NCI-H2171 treated with DMSO at 0.1 percent for 48 hours (cell line): ENCODE results near the gene ZPLD1.

ENCODE experiments used
- DNase-seq: peaks from one replicate; lab custom pipeline; 2025; lab: John Stamatoyannopoulos, UW

ZPLD1 gene

DNA sequence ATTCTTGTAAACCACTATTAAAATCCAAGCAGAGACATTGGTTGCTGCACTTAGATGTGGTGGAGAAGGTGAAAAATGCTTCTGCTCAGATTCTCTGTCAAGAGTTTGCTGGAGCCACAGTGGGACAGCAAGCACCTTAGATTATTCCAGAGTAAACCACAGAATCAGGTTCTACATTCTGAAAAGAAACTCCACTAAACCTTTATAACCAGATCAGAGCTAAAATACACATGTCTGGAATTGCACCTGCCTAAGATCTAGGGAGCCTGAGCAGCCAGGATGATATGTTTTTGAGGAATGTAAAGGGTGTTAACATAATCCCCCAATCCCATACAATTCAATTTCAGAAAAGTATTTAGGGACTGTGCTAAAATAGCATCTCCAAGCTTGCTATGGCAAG is at the start of gene ZPLD1:
ZPLD1 (plus strand) TSS at position 301 of the 400 bp plus-strand sequence. CDS start 3,473 bp downstream, outside the sequence.
- DNase-seq, result no peak

DNA sequence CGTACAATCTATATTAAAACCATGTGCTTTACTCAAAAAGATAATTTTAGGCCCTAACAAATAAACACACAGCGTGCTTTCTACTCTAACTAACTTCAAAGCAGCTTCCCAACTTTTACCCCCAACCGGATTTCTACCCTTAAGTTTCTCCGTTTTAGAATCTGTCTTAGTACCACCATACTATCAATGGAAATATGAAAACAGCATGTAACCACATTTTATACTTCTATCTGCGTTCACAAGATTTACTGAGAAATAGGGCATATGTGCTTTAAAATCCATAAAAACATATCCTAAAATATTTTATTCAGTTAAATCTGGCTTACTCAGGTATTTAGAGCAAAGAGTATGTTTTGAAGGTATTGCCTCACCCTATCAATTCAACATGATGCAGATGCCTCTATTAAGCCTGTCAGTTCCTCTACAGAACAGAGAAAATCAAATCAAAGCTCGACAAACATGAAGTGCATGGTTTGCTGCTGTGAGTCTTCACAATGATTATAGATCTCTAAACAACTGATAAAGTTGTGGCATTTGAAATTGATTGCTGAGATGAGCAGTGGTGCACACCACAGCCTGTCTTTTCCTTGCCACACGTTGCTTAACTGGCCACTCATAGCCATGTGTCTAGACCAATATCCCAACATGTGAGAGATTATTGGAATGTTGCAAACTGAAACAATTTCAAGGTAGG is 44.5 kb upstream of the ZPLD1 start:
- DNase-seq, result no peak

DNA sequence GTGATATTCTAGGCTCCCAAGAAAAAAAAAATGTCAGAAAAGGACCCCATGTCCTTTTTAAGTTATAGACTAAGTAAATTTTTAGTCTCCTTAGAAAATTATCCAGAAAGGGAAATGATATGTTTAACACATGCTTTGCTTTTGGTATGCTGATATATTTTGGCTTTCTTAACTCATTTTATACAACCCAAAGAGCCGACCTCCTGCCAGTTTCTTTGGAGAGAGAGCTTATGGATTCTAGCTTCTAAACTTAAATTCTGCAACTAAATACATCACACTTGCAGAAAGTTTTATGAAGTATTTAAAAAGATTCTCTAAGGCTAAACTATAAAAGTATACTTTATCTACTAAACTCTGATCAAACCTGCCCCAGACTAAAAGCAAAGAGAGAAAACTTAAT is 43.9 kb upstream of the ZPLD1 start:
- DNase-seq, result no peak

DNA sequence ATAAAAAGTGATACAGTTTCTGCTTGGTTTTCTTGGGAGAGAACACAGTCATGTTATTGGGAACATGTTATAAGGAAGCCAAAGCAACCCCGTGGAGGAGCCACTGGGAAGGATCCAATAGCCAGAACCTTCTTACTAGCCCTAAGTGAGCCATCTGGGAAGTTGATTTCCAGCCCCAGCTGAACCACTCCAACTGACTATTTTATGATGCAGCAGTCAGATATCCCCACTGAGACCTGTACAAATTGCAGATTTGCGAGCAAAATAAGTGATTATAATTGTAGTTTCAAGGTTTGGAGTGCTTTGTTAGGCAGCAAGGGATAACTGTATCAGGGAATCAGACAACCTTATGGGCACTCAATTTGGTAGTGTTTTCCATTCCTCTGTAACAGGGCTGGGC is 43.3 kb upstream of the ZPLD1 start:
- no peak for DNase-seq

DNA sequence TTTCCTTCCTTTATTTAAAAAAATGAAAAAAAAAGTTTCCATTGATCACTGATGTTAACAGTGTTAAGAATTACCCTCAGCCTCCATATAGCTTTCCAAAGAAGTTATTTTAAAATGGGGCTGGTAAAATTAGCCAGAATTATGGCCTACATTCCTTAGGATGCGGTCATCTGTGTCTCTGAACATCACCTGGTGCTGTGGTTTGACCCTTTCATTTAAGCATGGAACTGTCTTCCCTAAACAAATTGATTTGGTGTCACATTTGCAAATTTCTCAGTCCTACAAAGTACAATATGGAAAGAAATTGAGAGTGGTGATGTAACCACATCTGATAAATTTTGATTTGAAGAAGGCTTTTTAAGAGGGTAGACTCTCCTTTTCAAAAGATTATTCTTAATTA is 40.3 kb upstream of the ZPLD1 start:
- no peak for DNase-seq

DNA sequence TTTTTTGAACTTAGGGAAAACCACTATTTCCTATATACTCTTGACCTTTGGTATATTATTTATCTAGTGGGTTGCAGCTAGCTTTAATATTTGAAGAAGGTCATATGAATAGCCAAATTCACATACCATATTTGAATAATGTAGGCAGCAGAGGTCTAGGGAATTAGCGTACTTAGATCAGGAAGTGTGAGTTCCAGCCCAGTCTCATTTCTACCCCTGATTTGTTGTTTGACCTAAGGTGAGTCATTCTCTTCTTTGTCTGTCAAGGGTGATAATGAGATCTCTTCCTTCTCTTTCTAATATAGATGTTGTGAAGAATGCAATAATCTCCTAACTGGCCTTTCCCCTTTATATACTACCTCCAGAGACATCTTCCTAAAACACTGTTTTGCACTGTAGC is 36.6 kb upstream of the ZPLD1 start:
- DNase-seq, result no peak

DNA sequence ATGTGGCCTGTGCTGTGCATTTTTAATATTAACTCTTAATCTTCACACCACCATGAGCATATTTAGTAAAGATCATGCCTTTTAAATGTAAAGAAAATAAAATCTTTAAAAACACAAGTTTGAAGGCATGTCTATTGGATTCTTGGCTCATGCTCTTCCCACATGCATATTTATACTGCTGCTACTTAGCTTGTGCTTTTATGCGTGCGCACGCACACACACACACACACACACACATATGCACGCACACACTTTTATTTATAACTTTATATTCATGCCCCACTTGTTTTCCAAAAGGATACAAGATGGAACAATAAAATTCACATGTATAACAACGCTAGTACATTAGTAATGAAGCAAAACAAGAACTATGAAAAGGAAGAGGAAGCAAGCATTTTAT is 36.1 kb upstream of the ZPLD1 start:
- DNase-seq, result no peak

DNA sequence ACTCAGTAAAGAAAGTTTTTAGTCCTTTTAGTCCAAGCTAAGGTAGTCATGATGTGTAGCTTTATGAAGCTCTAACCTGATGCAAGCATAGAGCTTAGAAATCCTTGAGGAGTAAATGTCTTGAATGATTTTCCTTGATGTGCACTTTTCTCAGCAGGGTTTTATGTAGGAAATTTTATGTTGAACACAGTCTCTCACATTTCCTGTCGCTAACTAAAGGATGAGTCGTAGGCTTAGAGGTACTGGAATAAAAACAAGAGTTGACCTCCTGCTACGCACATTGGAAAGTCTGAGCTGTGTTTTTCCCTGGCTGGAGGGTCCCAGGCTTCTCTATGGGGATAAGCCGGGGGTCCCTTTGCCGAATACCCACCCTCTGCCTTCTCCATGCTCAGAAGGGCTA is 34.7 kb upstream of the ZPLD1 start:
- no peak for DNase-seq

DNA sequence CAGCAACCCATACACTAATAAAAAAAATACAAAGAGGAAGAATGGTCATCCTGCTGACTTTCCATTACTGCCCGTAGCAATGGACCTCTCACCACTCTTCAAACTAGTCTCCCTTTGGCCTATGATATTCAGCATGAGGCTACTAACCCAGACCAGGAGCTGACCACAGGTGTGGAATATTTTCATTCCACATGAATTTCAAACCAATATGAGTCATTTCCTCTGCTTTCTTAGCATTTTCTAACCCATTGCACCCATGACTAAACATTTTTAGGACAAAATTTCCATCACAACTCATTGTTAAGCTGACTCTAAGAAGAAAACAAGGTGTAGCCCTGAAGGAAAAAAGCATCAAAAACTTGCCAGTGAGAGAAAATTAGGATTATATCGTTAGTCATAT is 34.0 kb upstream of the ZPLD1 start:
- no peak for DNase-seq

DNA sequence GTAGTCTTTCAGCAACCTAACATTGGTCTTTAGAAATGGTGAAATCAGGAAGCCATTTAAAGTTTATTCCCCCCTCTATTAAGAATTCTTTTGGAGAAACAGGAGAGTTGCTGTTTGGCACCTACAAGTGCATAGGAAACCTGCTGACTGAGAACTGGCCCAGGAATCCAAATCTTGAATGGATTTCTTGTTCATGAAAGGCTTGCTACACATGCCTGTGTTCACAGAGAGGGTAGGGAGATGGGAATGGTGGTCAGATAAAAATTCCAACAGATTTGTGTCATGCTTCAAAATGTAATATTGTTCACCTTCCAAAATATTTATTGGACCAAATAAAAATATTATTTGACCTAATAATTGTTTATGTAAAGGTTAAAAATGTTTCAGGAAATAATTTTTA is 24.2 kb upstream of the ZPLD1 start:
- DNase-seq, result no peak

DNA sequence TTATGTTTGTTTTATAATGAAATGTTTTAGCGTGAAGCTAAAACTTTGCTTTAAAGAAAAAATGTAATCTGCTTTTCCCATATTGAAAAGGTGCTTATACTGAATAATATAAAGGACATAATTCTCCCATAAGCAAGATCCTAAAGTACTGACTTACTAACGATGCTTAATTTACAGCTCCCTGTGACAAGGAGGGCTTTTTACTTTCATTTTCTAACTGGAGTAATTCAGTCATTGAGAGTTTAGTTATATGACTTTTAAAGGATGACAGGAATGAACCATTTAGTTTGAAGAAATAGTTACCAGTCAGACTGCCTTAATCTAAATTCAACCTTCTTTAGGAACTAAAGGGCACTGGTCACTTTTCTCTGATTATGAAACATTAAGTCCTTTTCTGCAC is 19.3 kb upstream of the ZPLD1 start:
- no peak for DNase-seq

DNA sequence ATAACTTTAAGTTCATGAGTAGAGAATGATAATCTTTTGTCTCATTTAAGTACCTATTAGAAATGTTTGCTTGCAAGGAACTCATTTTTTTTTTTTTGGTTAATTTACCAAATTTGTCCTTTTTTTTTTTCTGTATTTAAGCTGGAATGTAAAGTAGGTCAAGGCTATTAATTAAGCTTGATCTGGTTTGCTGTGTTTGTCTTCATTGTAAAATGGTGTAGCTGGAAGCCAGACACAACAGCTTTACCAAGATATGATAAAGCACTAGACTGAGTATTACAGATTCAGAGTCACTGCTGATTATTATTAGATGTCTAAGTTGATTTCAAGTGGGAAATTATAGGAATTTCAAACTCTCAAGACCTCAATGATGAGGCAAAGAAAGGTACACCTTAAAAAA is 15.0 kb upstream of the ZPLD1 start:
- no peak for DNase-seq

DNA sequence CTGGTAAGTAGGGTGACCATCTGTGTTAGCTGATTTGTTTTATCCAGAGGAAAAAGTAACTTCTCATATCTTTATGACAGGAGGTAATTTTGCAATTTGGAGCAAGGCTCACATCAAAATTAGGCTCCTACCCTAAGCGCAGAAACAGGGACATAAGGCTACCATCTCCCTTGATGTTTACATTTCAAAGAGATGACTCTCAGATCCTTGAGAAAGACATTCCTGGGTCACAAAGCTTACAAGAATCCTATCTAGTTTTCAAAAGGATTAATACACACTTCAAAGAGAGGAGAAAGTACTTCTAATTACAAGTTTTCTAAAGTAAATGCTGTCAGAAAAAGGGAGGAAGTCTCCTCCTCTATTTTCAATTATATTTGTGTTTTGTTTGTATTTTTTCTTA is 7.0 kb downstream of the ZPLD1 start:
- DNase-seq, result no peak

DNA sequence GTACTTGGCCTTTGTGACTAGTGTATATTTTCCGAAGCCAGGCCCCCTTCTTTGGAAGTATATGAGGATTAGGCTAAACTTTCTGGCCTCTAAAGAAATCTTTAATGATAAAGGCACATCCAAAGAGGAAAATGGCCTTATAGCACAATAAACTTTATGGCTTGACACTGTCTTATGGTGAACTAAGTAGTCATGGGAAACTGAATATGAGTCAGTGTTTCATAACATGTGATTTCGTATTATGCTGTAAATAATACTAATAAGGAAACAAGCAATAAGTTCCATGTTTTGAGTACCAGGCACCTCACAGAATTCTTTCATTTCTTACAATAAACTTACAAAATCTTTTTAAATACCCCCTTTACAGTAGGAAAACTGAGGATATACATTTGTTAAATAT is 8.2 kb downstream of the ZPLD1 start:
- no peak for DNase-seq

DNA sequence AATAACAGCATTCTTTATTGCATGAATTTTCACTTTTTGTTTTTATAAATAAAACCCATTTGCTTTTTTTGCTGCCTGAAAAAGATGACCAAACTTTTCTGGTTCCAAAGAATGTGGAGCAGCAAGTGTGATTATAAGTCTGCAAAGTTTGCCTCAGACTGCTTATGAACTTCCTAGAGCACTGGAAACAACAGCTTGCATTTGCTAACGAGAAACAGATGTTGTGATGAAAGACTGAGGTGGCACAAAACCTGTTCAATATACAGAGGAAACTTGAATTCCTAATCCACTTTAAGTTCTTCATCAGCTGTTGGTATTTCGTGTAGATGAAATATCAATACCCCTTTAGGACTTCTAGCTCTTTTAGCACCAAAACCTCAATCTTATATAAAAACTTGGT is 9.3 kb downstream of the ZPLD1 start:
- no peak for DNase-seq

DNA sequence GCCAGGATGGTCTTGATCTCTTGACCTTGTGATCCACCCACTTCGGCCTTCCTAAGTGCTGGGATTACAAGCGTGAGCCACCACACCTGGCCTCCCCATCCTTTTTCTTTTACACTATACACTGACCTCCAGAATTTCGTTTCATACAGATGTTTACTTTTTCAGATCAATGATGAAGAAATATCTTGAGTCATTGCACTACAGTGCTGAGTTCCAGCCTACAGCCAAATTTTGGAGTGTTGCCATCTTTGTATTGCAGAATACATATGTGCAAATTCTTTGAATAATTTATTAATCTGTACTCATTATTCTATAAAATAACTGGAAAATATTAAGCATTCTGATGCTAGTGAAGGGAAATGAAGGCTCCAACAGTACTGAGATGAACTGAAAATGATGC is 12.5 kb downstream of the ZPLD1 start:
- DNase-seq, result no peak

DNA sequence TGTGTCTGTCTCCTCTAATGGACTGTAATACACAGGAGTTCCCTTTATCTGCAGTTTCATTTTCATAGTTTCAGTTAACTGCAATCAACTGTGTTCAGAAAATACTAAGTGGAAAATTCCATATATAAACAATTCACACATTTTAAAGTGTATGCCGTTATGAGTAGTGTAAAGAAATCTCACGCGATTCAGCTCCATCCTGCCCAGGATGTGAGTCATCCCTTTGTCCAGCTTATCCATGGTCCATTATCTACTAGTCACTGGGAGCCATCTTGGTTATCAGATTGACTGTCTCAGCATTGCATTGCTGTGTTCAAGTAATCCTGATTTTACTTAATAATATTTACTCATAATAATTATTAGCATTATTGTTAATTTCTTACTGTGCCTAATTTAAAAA is 14.5 kb downstream of the ZPLD1 start:
- no peak for DNase-seq

DNA sequence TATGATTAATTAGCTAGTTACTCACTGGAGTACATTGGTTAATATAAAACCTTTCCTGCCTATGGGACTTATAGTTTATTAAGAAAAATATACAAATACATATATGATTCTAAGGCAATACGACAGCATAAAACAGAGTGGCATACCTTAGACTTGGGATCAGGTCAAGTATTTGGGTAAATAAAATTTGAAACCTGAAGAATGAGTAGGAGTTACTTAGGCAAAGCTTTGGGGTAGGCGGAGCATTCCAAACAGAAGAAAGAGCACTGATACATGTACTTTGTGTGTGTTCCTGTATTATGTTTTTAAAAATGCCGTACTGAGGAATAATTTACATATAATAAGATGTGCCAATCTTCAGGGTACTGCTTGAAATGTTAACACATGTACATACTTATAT is 15.1 kb downstream of the ZPLD1 start:
- no peak for DNase-seq

DNA sequence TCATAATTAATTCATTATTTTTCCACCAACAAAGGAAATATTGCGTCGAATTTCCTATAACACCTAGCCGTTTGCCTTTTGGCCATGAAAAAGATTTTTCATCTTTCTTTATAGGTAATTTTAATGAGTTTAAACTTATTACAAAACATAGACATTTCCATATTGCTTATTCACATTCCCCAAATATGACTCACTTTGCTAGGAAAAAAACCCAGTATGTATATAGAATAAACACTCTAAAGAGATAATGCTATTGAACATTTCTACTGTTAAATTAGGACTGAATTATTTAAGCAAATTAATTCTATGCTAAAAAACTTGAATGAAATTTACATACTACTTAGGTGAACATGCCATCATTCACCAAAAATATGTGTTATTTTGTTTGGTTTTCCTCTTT is 16.2 kb downstream of the ZPLD1 start:
- no peak for DNase-seq

DNA sequence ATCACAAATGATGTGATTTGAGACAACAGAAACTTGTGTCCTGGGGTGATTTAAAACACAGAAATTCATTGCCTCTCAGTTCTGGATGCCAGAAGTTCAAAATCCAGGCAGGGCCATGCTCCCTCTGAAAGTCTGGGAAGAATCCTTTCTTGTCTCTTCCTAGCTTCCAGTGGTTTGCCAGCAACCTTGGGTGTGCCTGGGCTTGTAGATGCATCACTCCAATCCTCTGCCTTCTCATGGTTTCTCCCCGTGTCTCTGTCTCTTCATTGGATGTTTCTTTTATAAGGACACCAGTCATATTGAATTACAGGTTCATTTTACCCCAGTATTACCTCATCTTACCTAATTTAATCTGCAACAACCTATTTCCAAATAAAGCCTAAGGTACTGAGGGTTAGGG is 16.7 kb downstream of the ZPLD1 start:
- DNase-seq, result no peak

DNA sequence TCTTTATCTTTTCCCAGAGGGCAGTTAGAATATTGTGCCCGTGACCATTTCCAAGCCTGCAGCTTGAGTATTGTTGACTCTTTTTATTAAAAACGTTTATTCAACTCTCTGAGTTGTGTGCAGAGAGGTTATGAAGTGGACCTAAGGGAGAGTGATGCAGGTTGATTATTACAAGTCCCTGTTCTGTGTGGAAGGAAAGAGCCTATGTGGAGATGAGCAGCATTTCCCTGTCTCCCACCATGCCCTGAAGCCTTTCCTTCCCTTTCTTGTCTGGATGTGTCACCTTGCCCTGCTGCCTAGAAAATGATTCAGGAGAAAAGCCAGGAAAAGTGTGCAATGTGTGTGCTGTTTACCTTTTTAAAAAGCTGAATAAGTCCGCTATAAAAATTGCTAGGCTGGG is 19.4 kb downstream of the ZPLD1 start:
- no peak for DNase-seq

DNA sequence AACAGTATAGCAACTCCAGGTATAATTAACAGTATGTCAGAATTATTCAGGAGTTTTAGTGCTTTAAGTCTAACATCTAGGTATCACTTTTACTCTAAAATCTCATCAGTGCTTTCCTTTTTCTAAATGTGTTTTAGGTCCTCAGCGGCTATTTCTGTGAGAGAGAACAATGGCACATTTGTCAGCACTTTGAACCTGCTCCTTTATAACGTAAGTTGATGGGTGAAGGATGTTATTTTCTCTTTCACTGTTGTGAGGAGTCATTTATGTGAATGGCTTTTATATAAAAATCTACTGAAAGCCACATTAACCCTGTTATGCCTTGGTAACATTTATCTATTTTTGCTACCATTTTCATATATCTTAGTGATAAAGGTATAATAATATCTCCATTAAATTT is 22.8 kb downstream of the ZPLD1 start:
- no peak for DNase-seq

DNA sequence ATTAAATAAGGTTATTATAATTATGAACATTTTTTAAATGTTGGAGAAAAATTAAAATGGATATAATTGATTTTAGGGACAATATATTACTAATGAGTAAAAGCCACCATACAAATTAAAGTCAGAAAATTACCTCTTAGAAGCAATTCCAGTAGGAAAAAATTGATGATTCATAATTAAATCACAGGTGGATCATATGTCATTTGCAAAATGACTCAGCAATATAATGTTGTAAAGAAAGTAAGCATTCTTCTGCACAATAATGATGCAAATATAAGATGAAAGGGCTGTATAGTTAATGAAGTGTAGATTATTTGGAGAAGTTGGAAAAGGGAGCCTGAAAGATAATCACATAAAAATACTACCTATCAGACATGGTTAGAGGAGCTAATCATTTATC is 25.8 kb downstream of the ZPLD1 start:
- DNase-seq, result no peak

DNA sequence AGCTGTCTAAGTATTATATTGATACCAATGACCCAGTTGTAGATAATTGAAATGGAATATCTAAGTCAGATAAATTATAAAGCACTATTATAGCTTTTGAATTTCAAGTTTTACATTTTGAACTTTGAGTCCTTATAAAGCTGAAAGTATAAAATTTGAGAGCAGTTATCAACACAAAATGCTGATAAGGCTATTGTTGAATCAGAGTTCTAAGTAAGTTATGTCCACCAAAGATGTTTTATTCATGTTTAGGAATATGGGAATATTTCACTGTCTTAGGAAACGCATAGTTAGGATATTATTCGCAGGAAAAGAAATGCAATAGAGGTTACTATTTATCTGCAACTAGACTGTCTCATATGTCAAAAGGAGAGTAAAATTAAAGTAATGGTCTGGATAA is 29.4 kb downstream of the ZPLD1 start:
- no peak for DNase-seq

DNA sequence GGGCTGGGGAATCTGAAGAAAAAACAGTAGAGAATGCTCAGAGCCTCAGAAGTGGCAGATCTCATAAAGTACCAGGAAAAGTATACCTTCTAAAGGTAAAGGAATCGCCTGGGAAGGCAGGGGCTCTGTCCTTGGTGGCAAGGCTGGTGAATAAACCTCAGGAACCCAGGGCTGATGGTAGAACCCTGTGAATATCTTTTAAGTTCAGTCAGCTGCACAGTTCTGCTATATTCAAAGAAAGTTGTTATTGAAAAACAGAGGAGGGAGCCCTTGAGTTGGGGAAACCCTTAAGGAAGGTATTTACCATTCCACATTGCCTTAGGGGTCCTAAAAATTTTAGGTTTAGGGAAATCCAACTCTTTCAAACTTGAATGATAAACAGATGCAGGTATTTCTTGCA is 31.2 kb downstream of the ZPLD1 start:
- peak; percentile 3 for DNase-seq
